A549 (cell line): ENCODE data around the gene FBXW5. TPM values are rescaled to one million over a fixed set of nuclear protein-coding genes. Genes with fewer than 3 reads are reported as not detected.

Experiments
- ATAC-seq, 2 experiments: fragments of 200-7000 bp in 1 of 2; fragments of >200 bp in 1 of 2; cut with Nextera tagmentation in 1 of 2; cut with Tn5 transposase in 1 of 2; 3 replicates each; pipeline versions ENCODE4 v1.8.0 to v1.9.1; 2018 to 2020; ENCODE audit warnings: mild to moderate bottlenecking in 1 of 2, moderate library complexity in 1 of 2
- CTCF ChIA-PET: fragments of 300-600 bp; sonication (Branson Sonifier 250); formaldehyde crosslinking; extraction: SDS; loops from one replicate; lab custom pipeline; 2021; ENCODE audit warnings: antibody characterized with exemption, inconsistent platforms; lab: Yijun Ruan, JAX
- POLR2A ChIA-PET: fragments of 350-600 bp; formaldehyde crosslinking; extraction: SDS; loops from one replicate; lab custom pipeline; 2021; ENCODE audit warnings: antibody characterized with exemption, inconsistent platforms; lab: Yijun Ruan, JAX
- DNase-seq, 2 experiments: peaks; one replicate each; pipeline versions ENCODE4 v3.0.0 to v3.0.0-alpha.2; 2011 to 2016; ENCODE audit warnings: low read depth in 1 of 2, low spot score in 1 of 2
- FAIRE-seq: peaks from 2 replicates; lab custom pipeline; 2011; peaks lifted over from hg19 to GRCh38; lab: Jason Lieb, UNC
- H3K27ac ChIP-seq, 2 experiments: fragments of >200 bp; sonication (Bioruptor Twin); formaldehyde crosslinking; 3 replicates each; pipeline ENCODE4 v1.5.1; 2016 to 2017
- H3K4me1 ChIP-seq: fragments of >200 bp; sonication (Bioruptor Twin); formaldehyde crosslinking; 3 replicates; pipeline ENCODE4 v1.6.1; 2016
- H3K4me2 ChIP-seq: fragments of >200 bp; sonication (Bioruptor Twin); formaldehyde crosslinking; 3 replicates; pipeline ENCODE4 v1.6.1; 2016
- H3K4me3 ChIP-seq: fragments of >200 bp; sonication (Bioruptor Twin); formaldehyde crosslinking; 3 replicates; pipeline ENCODE4 v1.5.1; 2016
- H3K9me3 ChIP-seq: fragments of >200 bp; sonication (Bioruptor Twin); formaldehyde crosslinking; 3 replicates; pipeline ENCODE4 v1.6.1; 2016
- CBX8 ChIP-seq: fragments of 200-600 bp; sonication (generic); IDR thresholded peaks from 2 replicates; pipeline ENCODE4 v1.6.1; 2016
- CHD4 ChIP-seq: fragments of 200-600 bp; sonication (generic); IDR thresholded peaks from 2 replicates; pipeline ENCODE4 v1.6.1; 2016; ENCODE audit warnings: antibody characterized with exemption, mild to moderate bottlenecking, borderline replicate concordance
- E2F6 ChIP-seq: IDR thresholded peaks from 2 replicates; pipeline ENCODE4 v1.6.1; 2012; ENCODE audit warnings: low read depth, borderline replicate concordance
- EHMT2 ChIP-seq: fragments of 200-600 bp; sonication (generic); IDR thresholded peaks from 2 replicates; pipeline ENCODE4 v1.6.1; 2016; ENCODE audit warnings: antibody characterized with exemption, low read depth, mild to moderate bottlenecking, moderate library complexity
- ESRRA ChIP-seq: fragments of 150-350 bp; IDR thresholded peaks from 2 replicates; pipeline ENCODE4 v1.6.1; 2014; ENCODE audit warnings: mild to moderate bottlenecking, low read length, borderline replicate concordance
- FOSL2 ChIP-seq, 2 experiments: fragments of 450-650 bp in 1 of 2; fragments of >200 bp in 1 of 2; sonication (Bioruptor Twin) in 1 of 2; formaldehyde crosslinking; IDR thresholded peaks; 2 replicates each; pipeline versions ENCODE4 v1.5.0 to v1.6.1; 2016 to 2020; ENCODE audit warnings: mild to moderate bottlenecking in 1 of 2, moderate library complexity in 1 of 2
- HDAC2 ChIP-seq: fragments of 200-600 bp; sonication (generic); IDR thresholded peaks from 2 replicates; pipeline ENCODE4 v1.6.1; 2016
- HEYL ChIP-seq: fragments of 250-450 bp; sonication (Bioruptor Pico); IDR thresholded peaks from 2 replicates; pipeline ENCODE4 v1.8.0; 2021; ENCODE audit warnings: mild to moderate bottlenecking, moderate library complexity
- HMGXB4 ChIP-seq: fragments of 250-450 bp; sonication (Bioruptor Pico); IDR thresholded peaks from 2 replicates; pipeline ENCODE4 v1.5.0; 2021; ENCODE audit warnings: mild to moderate bottlenecking, moderate library complexity, borderline replicate concordance
- HOXA7 ChIP-seq: fragments of 250-450 bp; sonication (Bioruptor Pico); IDR thresholded peaks from 2 replicates; pipeline ENCODE4 v1.5.0; 2020; ENCODE audit warnings: mild to moderate bottlenecking, moderate library complexity
- HOXB13 ChIP-seq: fragments of 250-450 bp; sonication (Bioruptor Pico); IDR thresholded peaks from 2 replicates; pipeline ENCODE4 v1.5.0; 2020; ENCODE audit warnings: low read depth, mild to moderate bottlenecking, moderate library complexity
- HOXB5 ChIP-seq: fragments of 250-450 bp; sonication (Bioruptor Pico); IDR thresholded peaks from 2 replicates; pipeline ENCODE4 v1.5.0; 2020; ENCODE audit warnings: mild to moderate bottlenecking, moderate library complexity
- JUN ChIP-seq, 2 experiments: fragments of >200 bp; sonication (Bioruptor Twin); formaldehyde crosslinking; IDR thresholded peaks; 2 replicates in 1 of 2; 3 replicates in 1 of 2; pipeline ENCODE4 v1.6.1; 2016 to 2017
- JUNB ChIP-seq: fragments of >200 bp; sonication (Bioruptor Twin); formaldehyde crosslinking; IDR thresholded peaks from 2 replicates; pipeline ENCODE4 v1.6.1; 2016
- KDM5A ChIP-seq: fragments of 200-600 bp; sonication (generic); IDR thresholded peaks from 2 replicates; pipeline ENCODE4 v1.6.1; 2016; ENCODE audit warnings: antibody characterized with exemption, mild to moderate bottlenecking
- MAZ ChIP-seq: fragments of 150-350 bp; IDR thresholded peaks from 2 replicates; pipeline ENCODE4 v1.6.1; 2014; ENCODE audit warnings: antibody characterized with exemption, low read depth, low read length, borderline replicate concordance
- NFE2L2 ChIP-seq: fragments of 150-350 bp; conservative IDR thresholded peaks from 2 replicates; pipeline ENCODE4 v1.6.1; 2014; ENCODE audit warnings: low read length
- NR3C1 ChIP-seq: fragments of >200 bp; sonication (Bioruptor Twin); formaldehyde crosslinking; IDR thresholded peaks from 3 replicates; pipeline ENCODE4 v1.6.1; 2017
- POLR2AphosphoS2 ChIP-seq: conservative IDR thresholded peaks from 2 replicates; pipeline ENCODE4 v1.6.1; 2012; ENCODE audit warnings: low read length, improper control_type of control experiment, inconsistent platforms
- SMC3 ChIP-seq: fragments of >200 bp; sonication (Bioruptor Twin); formaldehyde crosslinking; IDR thresholded peaks from 3 replicates; pipeline ENCODE4 v1.6.1; 2018; ENCODE audit warnings: inconsistent platforms
- TP53 ChIP-seq: fragments of 250-450 bp; sonication (Bioruptor Pico); IDR thresholded peaks from 2 replicates; pipeline ENCODE4 v1.5.0; 2021; ENCODE audit warnings: mild to moderate bottlenecking, moderate library complexity
- ZC3H11A ChIP-seq: fragments of 450-650 bp; IDR thresholded peaks from 2 replicates; pipeline ENCODE4 v1.6.1; 2014; ENCODE audit warnings: antibody characterized with exemption, mild to moderate bottlenecking
- ZFP36 ChIP-seq: fragments of 450-650 bp; IDR thresholded peaks from 2 replicates; pipeline ENCODE4 v1.6.1; 2014; ENCODE audit warnings: borderline replicate concordance; ENCODE audit not compliant: partially characterized antibody
- ZNF302 ChIP-seq: fragments of 250-450 bp; sonication (Bioruptor Pico); IDR thresholded peaks from 2 replicates; pipeline ENCODE4 v1.9.0; 2021; ENCODE audit warnings: inconsistent platforms, mild to moderate bottlenecking, moderate library complexity
- WGBS: methylation state at CpG from one replicate; pipeline ENCODE4 v1.1.6; 2017; ENCODE audit errors: missing lambda C conversion rate; 5-methylcytosine and 5-hydroxymethylcytosine counted together
- polyA plus RNA-seq, 4 experiments: library from polyadenylated mRNA; depleted of rRNA in 3 of 4; stranded (reverse); fragments of >200 nt; fragmentation: RNase III in 1 of 4; extraction: RNeasy Plus Mini Kit Qiagen cat#74134 plus additional on column Dnase treatment in 1 of 4; gene quantifications; 2 replicates in 3 of 4; 3 replicates in 1 of 4; pipeline ENCODE4 v1.2.3, GENCODE V29; 2011 to 2017
- TF ChIP-seq, protein P1 (sequence below): fragments of 250-450 bp; sonication (Bioruptor Pico); IDR thresholded peaks from 2 replicates; pipeline ENCODE4 v1.5.0; 2020; ENCODE audit warnings: low read depth, mild to moderate bottlenecking, moderate library complexity
- TF ChIP-seq, protein P2 (sequence below): IDR thresholded peaks from 2 replicates; pipeline ENCODE4 v1.6.1; 2012

FBXW5 gene
- polyA plus RNA-seq, 2 of the 4 experiments (the other 2 are of a cell fraction), result 37.5 to 59.5 TPM

DNA sequence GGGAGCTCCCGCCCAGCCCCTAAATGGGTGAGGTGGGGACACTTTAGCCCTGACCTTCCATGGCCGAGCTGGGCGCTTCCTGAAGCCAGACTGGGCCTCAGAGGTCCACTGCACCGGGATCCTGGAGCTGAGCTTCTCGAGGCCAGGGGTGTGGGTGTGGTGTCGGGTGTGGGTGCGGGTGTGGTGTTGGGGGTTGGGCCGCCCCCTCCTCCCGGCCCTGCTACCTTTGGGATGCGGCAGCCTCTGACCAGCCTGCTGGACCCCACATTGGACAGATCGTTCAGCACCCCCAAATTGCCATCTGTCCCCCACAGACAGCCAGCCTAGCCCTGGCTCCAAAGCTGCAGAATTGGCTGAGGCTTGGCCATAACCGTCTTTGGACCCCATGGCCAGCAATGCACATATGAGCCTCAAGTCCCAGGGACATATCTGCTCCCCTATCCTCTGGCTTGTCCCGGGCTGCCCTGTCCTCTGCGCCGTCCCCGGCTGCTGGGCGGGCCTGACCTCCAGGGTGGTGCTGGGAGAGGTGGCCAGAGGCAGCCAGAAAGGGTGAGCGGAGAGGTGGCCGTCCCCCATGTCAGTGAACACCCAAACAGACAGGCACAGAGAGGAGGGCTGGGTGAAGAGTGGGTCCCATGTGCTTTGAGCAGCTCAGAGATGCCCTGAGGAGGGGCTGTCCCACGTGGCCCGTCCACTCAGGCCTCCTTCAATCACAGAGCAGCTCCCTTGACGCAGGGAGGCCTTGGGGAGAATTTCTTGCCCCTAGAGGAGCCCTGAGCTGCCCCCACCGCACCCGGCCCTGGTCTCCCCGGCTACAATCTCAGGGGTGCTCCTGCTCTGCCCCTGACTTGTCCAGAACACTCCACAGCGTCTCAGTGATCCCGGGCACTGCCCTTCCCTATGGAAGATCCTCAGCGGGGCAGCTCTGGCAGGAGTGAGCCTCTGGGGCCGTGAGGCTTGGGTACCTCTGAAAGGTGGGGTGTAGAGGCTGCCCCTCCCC, 29.4 kb upstream of the FBXW5 start:
- WGBS, result 85% methylated on average over 22 of the region's 29 CpGs
- TF ChIP-seq E2F6 (no peak), EHMT2 (no peak)
- CTCF ChIA-PET, result interaction anchor here (0.6 to 7.8 kb wide), 9 partner anchors 10 to 73 kb away, joined by 3 to 64 read pairs (median 4); partner anchors contain the start of genes ABCA2, C8G and FBXW5
- H3K9me3 ChIP-seq, result no peaks in the 10 kb centered on the region
- H3K4me1 ChIP-seq, result peaks cover 14% of the 10 kb centered on the region
- FAIRE-seq, result no peak
- no peak overlapping the region for H3K27ac ChIP-seq
- DNase-seq, result no peak
- no peak for ATAC-seq
- POLR2A ChIA-PET, result no interaction called here
- H3K4me3 ChIP-seq, result no peak overlapping the region
- no peak overlapping the region for H3K4me2 ChIP-seq

- 52% methylated on average over 10 of the region's 13 CpGs for WGBS
- Histone ChIP-seq H3K4me1 (peaks cover 13% of the 10 kb centered on the region), H3K4me2 (no peak overlapping the region), H3K9me3 (no peaks in the 10 kb centered on the region), H3K4me3 (no peak overlapping the region), H3K27ac (no peak overlapping the region)
- ChIA-PET CTCF (interaction anchor here (0.9 to 7.8 kb wide), 6 partner anchors 8 to 63 kb away, joined by 4 to 64 read pairs (median 10); partner anchors contain the start of genes ABCA2, C8G and FBXW5), POLR2A (interaction anchor here (0.5 kb wide), 1 partner anchor 173 kb away, joined by 3 read pairs; no protein-coding TSS in a partner anchor)
- TF ChIP-seq ZC3H11A (no peak), ZNF302 (no peak), HOXB5 (CRISPR knock-in tag) (no peak), HEYL (no peak), JUN (IDR thresholded peaks at IDR 0.05) (no peak), EHMT2 (no peak), ESRRA (no peak), HDAC2 (no peak), HMGXB4 (CRISPR knock-in tag) (no peak), NR3C1 (no peak), MAZ (no peak), JUNB (no peak), KDM5A (no peak), TP53 (CRISPR knock-in tag) (no peak), ZFP36 (no peak), SMC3 (no peak), FOSL2 (IDR thresholded peaks at IDR 0.05) (no peak), FOSL2 (CRISPR knock-in tag; IDR thresholded peaks at IDR 0.05) (no peak)
- TF ChIP-seq, protein P1, sequence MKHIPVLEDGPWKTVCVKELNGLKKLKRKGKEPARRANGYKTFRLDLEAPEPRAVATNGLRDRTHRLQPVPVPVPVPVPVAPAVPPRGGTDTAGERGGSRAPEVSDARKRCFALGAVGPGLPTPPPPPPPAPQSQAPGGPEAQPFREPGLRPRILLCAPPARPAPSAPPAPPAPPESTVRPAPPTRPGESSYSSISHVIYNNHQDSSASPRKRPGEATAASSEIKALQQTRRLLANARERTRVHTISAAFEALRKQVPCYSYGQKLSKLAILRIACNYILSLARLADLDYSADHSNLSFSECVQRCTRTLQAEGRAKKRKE, result no peak
- DNase-seq (no peak), ATAC-seq (no peak), FAIRE-seq (no peak)
These were observed 28.2 kb upstream of the FBXW5 start for GRCh38 chr9:136972743-136973142.

DNA sequence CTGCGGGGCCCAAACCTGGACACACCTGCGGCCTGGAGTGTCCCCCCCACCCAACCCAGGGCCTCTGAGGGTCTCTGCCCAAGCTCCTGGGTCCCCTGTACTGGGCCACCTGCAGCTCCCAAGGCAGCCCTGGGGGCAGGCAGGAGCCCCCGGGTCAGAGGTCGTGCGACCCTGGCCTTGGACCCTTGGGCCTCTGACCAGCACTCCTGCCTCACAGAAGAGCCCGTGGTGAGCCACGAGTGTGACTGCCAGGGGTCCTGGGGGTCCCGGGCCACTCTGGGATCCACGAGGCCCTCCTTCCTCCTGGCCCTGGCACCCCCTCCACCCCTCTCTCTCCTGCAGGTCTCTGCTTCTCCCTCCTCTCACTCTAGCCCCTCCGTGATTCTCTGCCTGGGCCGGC, 27.8 kb upstream of the FBXW5 start:
- Histone ChIP-seq H3K4me1 (peaks cover 10% of the 10 kb centered on the region), H3K4me3 (no peak overlapping the region), H3K27ac (no peak overlapping the region), H3K9me3 (no peaks in the 10 kb centered on the region), H3K4me2 (no peak overlapping the region)
- no peak for ATAC-seq
- no peak for DNase-seq
- ChIA-PET CTCF (interaction anchor here (1.5 to 7.8 kb wide), 4 partner anchors 26 to 63 kb away, joined by 3 to 64 read pairs (median 10); partner anchors contain the start of genes C8G and FBXW5), POLR2A (interaction anchor here (0.9 kb wide), 1 partner anchor 20 kb away, joined by 3 read pairs; the partner anchor contains the start of gene PAXX)
- WGBS, result 61% methylated on average over 9 of the region's 11 CpGs
- FAIRE-seq, result no peak
- no peak for TF ChIP-seq NFE2L2
- TF ChIP-seq, protein P2, sequence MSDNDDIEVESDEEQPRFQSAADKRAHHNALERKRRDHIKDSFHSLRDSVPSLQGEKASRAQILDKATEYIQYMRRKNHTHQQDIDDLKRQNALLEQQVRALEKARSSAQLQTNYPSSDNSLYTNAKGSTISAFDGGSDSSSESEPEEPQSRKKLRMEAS, result no peak
- no peak for TF ChIP-seq POLR2AphosphoS2
- TF ChIP-seq HOXB13 (CRISPR knock-in tag), result no peak
- TF ChIP-seq CBX8, result no peak
- TF ChIP-seq CHD4, result no peak
- no peak for TF ChIP-seq KDM5A
- no peak for TF ChIP-seq HMGXB4 (CRISPR knock-in tag)
- no peak for TF ChIP-seq HOXA7 (CRISPR knock-in tag)
